Measurements from ENCODE around the gene DKK2.

Gene DKK2

GRCh38 chr4:107017443-107018343, 18.4 kb downstream of the DKK2 start:
- DNase-seq (ENCODE audit: low spot score) = no peak

GRCh38 chr4:107011312-107011711, 24.8 kb downstream of the DKK2 start:
- no peak for DNase-seq (ENCODE audit: low spot score)

GRCh38 chr4:107009196-107009968, 26.7 kb downstream of the DKK2 start:
- DNase-seq (ENCODE audit: low spot score) = no peak

DNA sequence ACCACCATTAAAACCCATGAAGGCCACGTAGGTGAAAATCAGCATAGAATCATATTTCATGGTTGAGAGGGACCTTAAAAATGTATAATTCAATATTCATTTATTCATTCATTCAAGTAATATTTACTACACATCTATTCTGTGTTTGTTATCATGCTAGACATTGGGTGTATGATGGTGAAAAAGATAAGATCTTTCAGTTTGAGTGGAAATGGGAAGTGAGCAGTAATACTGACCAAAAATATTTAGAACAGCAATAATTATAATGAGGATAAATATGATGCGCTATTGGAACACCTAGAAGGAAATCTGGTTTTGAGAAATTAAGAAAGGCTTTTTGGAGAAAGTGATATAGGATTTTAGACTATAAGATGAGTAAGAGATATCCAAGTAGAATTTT, 28.0 kb downstream of the DKK2 start:
- no peak for DNase-seq (ENCODE audit: low spot score)

- no peak for DNase-seq (ENCODE audit: low spot score)
Observed at GRCh38 chr4:107006218-107006617, 29.9 kb downstream of the DKK2 start.

DNA sequence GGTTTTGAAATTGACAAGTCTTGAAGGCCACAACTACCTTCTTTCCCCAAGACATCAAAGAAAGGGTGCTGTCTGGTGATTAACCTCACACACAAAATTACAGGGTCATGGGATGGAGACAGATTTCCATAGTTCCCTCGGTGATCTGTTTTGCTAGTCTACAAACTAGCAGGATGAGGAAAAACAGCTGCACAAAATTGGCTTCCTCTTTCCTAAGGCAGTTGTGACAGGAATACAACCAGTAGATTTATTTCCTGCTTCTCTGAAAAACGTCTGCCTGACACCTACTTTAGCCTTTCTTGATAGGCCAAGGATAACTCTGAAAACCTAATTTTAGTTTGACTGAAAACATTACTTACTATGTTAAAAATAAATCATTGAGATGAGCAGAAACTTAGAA, 39.6 kb downstream of the DKK2 start:
- DNase-seq (ENCODE audit: low spot score) = no peak

GRCh38 chr4:106993827-106994226, 42.3 kb downstream of the DKK2 start:
- DNase-seq (ENCODE audit: low spot score) = no peak

- DNase-seq (ENCODE audit: low spot score) = no peak
Observed at GRCh38 chr4:106987311-106987710, 48.8 kb downstream of the DKK2 start.

GRCh38 chr4:106986486-106986885, 49.6 kb downstream of the DKK2 start:
- no peak for DNase-seq (ENCODE audit: low spot score)

DNA sequence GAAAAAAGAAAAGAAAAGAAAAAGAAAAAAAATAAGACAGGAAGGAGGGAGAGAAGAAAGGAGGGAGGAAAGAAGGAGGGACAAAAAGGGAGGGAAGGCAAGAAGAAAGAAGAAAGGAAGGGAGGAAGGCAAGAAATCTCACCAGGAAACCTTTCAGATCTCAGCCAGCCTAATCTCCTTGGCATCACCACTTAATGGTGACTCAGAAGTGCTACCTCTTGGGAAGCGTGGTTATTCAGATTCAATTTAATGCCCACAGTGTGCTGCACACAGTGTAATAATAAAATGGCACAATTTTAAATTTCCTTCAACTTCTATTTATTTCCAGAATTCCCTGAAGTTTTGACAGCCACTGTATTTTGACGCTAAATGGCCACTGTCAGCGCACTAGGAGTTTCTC, 50.3 kb downstream of the DKK2 start:
- no peak for DNase-seq (ENCODE audit: low spot score)

DNA sequence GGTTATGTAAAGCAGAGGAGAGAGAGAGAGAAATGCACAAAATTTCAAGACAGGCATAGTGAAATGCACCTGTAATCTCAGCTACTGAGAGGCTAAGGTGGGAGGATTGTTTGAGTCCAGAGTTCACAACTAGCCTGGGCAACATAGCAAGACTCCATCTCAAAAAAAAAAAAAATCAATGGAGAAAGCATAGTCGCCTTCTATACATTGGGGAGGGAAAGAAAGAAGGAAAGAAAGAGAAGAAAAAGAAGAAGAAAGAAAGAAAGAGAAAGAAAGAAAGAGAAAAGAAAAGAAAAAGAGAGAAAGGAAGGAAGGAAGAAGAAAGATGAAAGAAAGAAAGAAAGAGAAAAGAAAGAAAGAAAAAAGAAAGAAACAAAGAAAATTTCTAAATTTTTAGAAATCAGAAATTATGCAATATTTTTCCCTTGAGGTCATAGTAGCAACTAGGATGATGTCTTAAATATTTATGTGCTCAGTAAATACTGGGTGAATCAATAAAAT, 53.4 kb downstream of the DKK2 start:
- no peak for DNase-seq (ENCODE audit: low spot score)

DNA sequence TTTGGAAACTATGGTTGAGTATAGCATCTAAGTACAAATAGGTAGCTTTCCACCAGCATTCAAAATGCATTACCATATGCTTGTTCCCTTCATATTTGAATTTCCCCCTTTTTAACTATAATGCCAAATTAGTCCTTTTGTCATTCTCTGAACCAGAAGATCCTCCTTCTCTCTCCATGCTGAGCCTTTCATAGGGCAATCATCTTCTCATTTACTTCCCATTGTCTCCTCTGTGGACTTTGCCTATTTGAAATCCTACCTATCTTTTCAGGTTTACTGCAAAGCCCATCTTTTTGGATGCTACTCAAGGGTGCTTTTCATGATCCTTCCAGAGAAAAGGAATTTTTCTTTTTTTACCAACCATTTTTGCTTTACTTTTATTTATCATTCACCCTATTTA, 54.7 kb downstream of the DKK2 start:
- DNase-seq (ENCODE audit: low spot score) = peak; percentile 14

DNA sequence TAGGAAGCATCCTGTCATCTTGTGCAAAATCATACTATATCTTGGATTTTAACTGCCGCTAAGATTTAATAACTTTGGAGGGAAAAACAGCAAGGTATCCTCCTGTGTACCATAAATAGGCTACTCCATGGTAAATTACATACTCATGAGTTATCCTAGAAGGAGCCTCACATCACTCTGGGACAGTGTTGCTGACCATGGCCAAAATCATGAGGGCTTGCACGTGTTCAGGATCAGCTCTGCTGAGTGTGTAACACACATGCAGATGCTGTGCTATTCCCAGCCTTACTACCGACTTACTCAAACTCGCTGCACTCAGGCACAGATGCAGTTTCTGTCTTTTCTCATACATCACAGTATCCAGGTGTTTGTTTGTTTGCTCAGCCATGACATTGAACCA, 56.6 kb downstream of the DKK2 start:
- no peak for DNase-seq (ENCODE audit: low spot score)

GRCh38 chr4:106978046-106978774, 57.9 kb downstream of the DKK2 start:
- DNase-seq (ENCODE audit: low spot score) = no peak

GRCh38 chr4:106971636-106972035, 64.5 kb downstream of the DKK2 start:
- DNase-seq (ENCODE audit: low spot score) = no peak

DNA sequence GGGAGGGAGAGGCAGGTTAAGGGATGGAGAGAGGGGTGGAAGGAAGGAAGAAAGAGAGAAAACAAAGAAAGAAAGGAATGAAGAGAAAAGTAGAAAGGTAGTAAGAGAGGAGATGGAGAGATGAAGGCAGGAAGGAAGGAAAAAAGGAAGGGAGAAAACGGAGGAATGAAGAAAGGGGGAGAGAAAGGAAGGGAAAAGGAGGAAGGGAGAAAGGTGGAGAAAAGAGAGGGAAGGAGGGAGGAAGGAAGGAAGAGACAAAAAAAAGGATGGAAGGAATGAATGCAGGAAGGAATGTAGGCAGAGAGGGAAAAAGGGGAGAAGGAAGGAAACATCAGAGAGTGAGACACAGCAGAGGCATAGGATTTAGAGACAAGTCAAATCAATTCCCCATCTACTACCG, 68.2 kb downstream of the DKK2 start:
- no peak for DNase-seq (ENCODE audit: low spot score)

DNA sequence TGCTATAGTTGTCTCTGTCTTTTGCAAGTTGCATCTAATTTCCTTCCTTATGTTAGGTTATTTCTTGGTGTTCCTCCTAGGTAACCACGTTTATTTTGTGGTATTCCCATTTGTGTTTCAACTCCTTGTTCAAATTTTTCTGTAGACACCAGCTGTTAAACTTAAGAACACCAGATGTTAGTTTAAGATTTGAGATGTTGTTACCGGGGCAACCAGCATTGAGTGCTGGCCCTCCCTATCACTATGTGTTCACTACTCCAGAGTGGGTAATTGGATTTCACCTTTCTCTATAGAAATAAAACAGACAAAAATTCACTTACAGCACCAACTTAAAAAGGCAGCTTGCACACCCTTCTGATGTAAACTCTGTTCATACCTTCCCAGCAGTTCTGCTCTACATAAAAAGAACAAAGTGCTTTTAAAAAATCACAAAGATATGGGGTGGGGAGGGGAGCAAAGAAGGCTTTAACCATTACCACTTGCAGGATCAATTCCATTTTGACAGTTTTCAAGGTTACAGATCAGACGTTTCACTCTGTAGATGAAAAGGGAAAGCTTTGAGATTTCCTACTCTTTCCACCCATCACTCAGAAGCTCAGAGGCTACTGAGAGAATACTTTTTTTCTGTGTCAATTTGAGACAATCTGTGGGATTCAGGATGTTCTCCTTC, 82.9 kb downstream of the DKK2 start:
- no peak for DNase-seq (ENCODE audit: low spot score)

GRCh38 chr4:106951891-106952290, 84.2 kb downstream of the DKK2 start:
- no peak for DNase-seq (ENCODE audit: low spot score)

GRCh38 chr4:106941841-106942240, 94.3 kb downstream of the DKK2 start:
- no peak for DNase-seq (ENCODE audit: low spot score)

- DNase-seq (ENCODE audit: low spot score) = peak; percentile 10
Observed at GRCh38 chr4:106930522-106930921, 105.6 kb downstream of the DKK2 start.

DNA sequence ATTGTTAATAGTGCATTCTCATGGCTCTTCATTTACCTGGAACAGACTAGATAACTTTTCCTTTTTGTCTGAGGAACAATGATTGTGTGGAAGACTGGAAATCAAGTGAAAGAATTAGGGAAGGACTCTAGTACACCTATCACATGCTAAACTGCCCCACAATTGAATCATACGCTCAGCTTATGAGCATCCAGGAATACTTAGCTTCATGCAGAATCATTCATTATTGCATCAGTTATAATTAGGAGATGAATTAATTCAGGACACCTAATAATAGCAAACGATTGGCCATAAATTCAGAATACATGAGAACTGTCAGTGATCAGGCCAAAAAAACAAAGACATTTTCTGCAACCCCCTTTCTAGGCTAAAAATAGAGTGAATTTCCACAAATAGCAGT, 106.9 kb downstream of the DKK2 start:
- no peak for DNase-seq (ENCODE audit: low spot score)

GRCh38 chr4:106914223-106914622, 121.9 kb downstream of the DKK2 start:
- DNase-seq (ENCODE audit: low spot score) = no peak

All from iPS-NIHi11 (cell line).